HG03135 (cell line): Measurements from ENCODE around the gene FAM83E.

ENCODE experiments used
- ATAC-seq: cut with Tn5 transposase; IDR thresholded peaks from one replicate; pipeline ENCODE4 v1.9.1; 2021; ENCODE audit warnings: mild to moderate bottlenecking, moderate library complexity; ENCODE audit not compliant: unreplicated experiment

FAM83E gene

GRCh38 chr19:48629297-48629598, 14.4 kb upstream of the FAM83E start:
- ATAC-seq = no peak

DNA sequence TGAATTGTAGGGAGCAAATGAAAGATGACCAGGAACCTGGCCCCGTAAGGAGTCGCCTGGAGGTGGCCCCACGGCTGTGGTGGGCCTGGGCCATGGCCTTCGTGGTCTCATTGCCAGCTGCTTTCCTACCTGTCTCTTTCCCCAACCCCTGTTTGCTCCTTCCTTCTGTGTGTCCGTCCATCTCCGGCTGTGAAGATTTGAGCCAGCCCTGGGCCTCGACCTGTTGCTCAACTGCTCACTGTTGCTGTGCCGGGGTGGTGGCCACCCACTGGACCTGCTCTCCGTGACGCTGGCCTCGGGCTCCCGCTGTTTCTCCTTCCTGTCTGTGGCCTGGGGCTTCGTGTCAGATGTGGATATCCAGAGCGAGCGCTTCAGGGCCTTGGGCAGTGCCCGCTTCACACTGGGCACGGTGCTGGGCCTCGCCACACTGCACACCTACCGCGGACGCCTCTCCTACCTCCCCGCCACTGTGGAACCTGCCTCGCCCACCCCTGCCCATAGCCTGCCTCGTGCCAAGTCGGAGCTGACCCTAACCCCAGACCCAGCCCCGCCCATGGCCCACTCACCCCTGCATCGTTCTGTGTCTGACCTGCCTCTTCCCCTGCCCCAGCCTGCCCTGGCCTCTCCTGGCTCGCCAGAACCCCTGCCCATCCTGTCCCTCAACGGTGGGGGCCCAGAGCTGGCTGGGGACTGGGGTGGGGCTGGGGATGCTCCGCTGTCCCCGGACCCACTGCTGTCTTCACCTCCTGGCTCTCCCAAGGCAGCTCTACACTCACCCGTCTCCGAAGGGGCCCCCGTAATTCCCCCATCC, 13.8 kb upstream of the FAM83E start:
- no peak for ATAC-seq

DNA sequence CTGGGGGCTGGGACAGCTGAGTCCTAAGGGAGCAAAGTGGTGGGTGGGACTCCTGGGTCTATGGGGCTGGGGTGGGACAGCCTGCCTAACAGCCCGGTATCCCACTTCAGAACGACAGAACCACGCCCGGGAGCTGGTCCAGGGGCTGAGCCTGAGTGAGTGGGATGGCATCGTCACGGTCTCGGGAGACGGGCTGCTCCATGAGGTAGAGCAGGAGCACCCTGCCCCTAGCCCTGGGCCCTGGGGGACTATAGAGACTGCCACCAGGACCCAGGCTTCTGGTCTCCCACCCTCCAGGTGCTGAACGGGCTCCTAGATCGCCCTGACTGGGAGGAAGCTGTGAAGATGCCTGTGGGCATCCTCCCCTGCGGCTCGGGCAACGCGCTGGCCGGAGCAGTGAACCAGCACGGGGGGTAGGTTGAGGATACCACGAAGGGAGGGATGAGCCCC, 13.0 kb upstream of the FAM83E start:
- no peak for ATAC-seq

GRCh38 chr19:48627201-48627864, 12.5 kb upstream of the FAM83E start:
- ATAC-seq = no peak

DNA sequence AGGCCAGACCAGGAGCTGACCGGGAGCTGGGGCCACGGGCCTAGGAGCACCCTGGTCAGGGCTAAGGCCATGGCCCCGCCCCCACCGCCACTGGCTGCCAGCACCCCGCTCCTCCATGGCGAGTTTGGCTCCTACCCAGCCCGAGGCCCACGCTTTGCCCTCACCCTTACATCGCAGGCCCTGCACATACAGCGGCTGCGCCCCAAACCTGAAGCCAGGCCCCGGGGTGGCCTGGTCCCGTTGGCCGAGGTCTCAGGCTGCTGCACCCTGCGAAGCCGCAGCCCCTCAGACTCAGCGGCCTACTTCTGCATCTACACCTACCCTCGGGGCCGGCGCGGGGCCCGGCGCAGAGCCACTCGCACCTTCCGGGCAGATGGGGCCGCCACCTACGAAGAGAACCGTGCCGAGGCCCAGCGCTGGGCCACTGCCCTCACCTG, 11.0 kb upstream of the FAM83E start:
- ATAC-seq = no peak

GRCh38 chr19:48624791-48625723, 10.2 kb upstream of the FAM83E start:
- ATAC-seq = no peak

DNA sequence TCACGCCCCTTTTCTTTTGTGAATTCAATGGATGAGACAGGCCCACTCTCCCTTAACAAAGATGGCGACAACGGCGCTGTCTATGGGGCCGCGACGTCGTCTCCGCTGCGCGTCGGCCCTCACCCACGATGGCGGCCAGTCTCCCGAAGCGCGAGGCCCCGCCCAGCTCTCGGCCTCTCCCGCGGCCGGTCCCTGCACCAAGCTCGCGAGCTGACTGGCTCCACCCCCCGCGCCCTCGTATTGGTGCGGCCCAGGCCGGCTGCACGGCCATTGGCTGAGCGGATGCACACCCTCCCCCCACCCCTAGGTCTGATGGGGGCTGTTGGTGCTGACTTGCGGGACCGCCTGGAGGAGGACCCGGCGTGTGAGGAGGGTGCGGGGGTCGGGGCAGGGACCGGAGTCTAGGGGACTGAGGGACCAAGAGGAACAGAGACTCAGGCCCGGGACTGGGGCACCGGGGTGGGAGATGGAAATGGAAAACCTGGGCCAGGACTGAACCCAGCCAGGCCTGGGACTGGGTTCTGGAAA, 9.3 kb upstream of the FAM83E start:
- ATAC-seq = peak; percentile 55

GRCh38 chr19:48623556-48624066, 8.7 kb upstream of the FAM83E start:
- ATAC-seq = no peak

- ATAC-seq = no peak
Observed at GRCh38 chr19:48619692-48620585, 5.1 kb upstream of the FAM83E start.

- peak; percentile 85 for ATAC-seq
Observed at GRCh38 chr19:48618916-48619691, 4.2 kb upstream of the FAM83E start, which contains the start of the genes RPL18 and SPHK2. RPL18 (minus strand) TSS chr19:48619178; CDS start chr19:48619143, 35 bp downstream. SPHK2 (plus strand) TSS chr19:48619506; CDS start chr19:48620515, 1,009 bp downstream.

- no peak for ATAC-seq
Observed at GRCh38 chr19:48618278-48618915, 3.5 kb upstream of the FAM83E start.

DNA sequence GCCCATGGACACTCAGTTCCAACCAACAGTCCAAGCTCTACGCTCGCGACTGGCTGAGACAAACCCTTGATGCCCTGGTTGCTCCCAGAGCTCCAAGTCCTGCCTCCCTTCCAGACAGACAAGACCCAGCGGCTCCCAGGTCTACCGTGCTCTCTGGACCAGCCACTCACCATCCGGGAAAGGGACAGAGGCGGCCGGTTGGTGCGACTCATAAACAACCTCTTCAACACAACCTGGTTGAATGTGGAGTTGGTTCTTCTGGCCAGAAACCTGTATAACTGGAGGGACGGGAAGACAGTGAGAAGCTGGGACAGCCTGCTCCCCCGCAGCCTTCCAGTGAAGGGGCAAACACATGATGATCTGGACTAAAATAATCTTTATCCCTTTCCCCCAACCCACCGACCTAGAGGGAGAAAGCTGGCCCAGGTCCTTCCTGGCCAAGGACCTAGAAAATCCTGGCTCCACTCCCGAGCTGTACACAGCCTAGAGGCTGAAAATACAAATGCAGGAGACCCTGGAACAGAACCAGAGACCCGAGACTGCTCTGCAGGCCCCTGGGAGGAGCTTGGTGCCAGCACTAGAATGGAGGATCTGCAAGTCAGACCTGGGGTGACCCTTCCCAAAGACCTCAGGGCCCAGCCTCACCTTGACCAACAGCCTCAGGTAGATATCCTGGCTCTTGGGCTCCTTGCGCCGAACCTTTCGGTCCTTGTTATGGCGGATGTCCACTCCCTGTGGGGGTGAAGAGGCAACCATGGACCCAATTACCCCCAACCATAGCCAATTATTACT, 2.5 kb upstream of the FAM83E start:
- ATAC-seq = no peak

GRCh38 chr19:48616491-48617056, 1.7 kb upstream of the FAM83E start:
- no peak for ATAC-seq

DNA sequence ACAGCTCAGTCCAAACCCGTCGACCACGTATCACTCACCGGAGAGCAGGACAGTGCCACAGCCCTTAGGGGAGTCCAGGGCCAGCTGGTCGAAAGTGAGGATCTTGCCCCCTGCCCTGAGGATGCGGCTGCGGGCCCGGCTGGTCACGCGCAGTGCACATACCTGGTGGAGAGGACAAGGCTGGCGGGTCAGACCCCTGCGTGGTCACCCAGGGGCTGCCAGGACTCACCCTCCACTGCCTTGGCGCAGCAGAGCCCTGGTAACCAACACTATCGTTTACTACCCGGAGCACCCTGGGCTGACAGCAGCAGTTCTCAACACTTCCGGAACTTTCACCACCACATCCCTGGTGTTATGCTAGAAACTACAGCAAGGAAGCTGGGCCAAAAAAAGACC, 1.2 kb upstream of the FAM83E start:
- ATAC-seq = no peak

GRCh38 chr19:48615231-48616040, 560 bp upstream of the FAM83E start:
- no peak for ATAC-seq

- ATAC-seq = no peak
Observed at GRCh38 chr19:48613852-48614435, 932 bp downstream of the FAM83E start.
